ENCODE measurements around the gene DGKZ. TPM values are rescaled to one million over a fixed set of nuclear protein-coding genes. Genes with fewer than 3 reads are reported as not detected.
A peak's percentile ranks its signal among the peaks of the same experiment; 100 is the strongest.
"Not testable (repeated sequence)": the region's sequence is repeated elsewhere in the genome, so short reads cannot be mapped to it uniquely, and the experiment has no call there.

DGKZ gene
- total RNA-seq, 1 donor from 2014 or later: 51.6 TPM

DNA sequence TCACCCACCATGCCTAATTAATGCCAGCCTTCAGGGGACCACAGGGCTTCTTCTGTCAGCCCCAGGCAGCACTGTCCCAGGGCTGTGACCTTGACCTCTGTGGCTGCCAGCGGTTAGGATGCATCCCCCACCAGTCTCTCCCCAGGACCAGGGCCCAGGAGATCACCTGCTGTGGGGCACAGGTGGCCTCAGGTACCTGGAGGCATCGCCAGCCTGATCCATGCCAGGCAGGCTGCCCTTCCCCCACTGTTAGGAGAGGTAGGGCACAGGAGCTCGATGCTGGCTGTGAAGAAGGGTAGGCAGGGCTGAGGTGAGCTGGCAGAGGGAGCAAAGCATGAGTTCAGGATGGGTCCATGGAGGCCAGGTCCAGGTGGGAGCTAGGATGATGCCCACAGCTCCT, 17.5 kb downstream of the DGKZ start:
- no peak for DNase-seq (ENCODE audit: low read depth in 2 of 2)

DNA sequence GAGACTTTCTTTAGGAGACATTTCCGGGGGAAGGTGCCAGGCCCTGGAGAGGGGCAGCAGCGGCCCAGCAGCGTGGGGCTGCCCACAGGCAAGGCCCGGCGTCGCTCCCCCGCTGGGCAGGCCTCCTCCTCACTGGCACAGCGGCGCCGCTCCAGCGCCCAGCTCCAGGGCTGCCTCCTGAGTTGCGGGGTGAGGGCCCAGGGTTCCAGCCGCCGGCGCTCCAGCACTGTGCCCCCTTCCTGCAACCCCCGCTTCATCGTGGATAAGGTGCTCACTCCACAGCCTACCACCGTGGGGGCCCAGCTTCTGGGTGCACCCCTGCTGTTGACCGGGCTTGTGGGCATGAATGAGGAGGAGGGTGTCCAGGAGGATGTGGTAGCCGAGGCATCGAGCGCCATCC, 19.0 kb downstream of the DGKZ start:
- no peak for DNase-seq (ENCODE audit: low read depth in 2 of 2)

DNA sequence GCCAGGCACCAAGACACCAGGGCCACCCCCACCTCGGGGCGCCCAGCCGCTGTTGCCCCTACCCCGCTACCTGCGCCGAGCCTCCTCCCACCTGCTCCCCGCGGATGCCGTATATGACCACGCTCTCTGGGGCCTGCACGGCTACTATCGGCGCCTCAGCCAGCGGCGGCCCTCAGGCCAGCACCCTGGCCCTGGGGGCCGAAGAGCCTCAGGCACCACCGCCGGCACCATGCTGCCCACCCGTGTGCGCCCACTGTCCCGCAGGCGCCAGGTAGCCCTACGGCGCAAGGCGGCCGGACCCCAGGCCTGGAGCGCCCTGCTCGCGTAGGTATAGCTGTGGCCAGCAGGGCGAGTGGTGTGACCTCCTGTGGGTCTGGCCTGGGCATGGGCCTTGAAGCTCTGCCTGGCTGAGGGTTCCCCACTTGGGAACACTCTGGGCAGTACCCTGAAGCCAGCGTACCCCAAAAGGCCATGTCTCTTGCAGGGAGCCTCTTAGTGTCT, 19.4 kb downstream of the DGKZ start:
- no peak for DNase-seq (ENCODE audit: low read depth in 2 of 2)

DNA sequence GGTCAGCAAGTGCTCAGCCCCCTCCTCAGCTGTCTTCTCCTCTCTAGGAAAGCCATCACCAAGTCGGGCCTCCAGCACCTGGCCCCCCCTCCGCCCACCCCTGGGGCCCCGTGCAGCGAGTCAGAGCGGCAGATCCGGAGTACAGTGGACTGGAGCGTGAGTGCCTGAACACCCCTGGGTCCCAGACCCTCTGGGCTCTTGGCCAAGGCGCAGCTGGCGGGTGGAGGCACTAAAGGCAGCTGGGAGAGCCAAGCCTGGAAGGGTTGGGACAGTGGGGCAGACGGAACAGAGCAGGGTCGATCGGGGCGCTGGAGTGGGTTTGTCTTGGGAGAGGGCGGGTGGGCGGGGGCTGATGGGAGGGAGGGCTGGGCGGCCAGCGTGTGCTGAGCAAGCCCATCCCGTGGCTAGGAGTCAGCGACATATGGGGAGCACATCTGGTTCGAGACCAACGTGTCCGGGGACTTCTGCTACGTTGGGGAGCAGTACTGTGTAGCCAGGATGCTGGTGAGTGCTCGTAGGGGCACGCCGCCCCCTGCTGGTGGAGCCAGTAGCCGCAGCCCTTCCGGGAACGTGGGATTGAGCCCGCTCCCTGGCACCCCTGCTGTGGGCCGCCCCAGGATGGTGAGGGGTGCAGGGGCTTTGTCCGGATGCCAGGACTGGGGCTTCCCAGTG, 20.1 kb downstream of the DGKZ start:
- peak in 1 of 2 donors; percentile 62 for DNase-seq (ENCODE audit: low read depth in 2 of 2)

DNA sequence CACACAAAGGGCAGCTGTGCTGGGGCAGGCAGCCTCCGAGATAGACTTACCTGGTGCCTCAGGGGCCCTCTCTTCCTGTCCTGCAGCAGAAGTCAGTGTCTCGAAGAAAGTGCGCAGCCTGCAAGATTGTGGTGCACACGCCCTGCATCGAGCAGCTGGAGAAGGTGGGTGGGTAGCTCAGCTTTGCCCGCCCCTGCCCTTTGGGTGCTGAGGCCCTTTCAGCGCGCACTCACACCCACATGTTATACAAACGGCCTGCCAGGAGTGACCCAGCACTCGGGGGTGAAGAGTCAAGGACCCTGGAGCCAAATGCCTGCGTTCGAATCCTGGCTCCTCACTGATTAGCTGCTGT, 20.6 kb downstream of the DGKZ start:
- DNase-seq (ENCODE audit: low read depth in 2 of 2): no peak

DNA sequence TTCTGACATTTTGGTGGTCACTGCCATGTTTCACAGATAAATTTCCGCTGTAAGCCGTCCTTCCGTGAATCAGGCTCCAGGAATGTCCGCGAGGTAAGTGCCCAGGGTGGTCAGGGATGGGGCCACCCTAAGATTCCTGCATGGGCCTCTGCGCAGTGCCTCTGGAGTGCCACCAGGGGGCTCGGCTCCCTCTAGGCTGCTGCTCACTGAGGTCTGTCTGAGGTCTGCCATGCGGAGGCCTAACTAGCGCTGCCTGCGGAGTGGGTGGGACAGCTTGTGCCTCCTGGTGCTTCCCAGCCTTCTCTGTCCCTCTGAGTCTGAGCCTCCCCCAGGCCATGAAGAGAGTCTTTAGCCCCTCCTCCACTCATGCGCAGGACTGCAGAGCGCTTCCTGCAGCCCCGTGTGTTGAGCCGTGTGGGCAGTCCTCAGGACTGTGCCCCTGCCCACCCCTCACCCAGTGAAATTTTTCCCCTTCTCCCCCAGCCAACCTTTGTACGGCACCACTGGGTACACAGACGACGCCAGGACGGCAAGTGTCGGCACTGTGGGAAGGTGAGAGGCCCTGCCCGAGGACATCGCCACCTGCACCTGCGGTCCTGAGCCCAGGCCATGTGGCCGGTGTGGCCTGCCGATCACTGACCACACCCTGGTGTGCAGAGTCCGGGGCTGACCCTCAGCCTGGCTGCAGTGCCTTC, 22.3 kb downstream of the DGKZ start:
- peak; percentile 35 to 75 for DNase-seq (ENCODE audit: low read depth in 2 of 2)

DNA sequence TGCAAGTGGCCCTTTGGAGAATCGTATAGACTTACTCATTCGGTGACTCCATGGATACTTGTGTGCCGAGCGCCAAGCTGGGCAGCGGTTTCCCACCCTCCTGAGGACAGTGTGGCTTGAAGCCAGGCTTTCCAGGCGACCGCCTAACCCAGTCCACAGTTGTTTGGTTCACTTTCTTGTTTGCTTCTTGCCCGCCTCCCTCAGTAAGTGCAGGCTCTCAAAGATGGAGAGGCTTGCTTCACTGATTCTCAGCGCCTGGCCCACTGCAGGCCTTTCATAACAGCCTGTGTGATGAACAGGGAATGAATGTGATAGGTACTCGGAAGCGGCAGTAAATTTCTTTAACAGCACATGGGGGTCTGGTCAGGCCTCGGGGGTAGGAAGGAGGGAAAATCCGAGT, 23.0 kb downstream of the DGKZ start:
- no peak for DNase-seq (ENCODE audit: low read depth in 2 of 2)

DNA sequence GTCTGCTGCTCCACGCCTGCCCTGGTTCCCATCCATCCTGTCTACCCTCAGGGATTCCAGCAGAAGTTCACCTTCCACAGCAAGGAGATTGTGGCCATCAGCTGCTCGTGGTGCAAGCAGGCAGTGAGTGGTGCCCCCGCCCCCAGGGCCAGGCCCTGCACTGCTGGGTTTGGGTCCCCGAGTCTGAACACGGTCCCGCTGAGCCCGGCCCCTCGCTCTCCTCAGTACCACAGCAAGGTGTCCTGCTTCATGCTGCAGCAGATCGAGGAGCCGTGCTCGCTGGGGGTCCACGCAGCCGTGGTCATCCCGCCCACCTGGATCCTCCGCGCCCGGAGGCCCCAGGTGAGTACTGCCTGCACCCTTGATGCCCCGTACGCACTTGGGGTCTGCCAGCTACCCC, 24.0 kb downstream of the DGKZ start:
- not testable (repeated sequence) for DNase-seq (ENCODE audit: low read depth in 2 of 2)

DNA sequence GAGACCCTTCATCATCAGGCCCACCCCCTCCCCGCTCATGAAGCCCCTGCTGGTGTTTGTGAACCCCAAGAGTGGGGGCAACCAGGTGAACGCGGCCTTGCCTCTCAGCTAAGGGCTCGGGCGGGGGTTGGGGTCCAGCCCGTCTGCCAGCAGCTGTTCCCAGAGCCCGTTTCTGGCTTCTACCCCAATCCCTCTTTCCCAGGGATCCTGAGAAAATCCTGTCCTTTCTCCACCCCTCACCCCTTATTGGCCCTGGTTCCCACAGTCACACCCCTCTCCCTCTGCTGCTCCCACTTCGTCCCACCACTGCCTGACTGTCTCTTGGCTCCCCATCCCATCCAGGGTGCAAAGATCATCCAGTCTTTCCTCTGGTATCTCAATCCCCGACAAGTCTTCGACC, 24.8 kb downstream of the DGKZ start:
- no peak for DNase-seq (ENCODE audit: low read depth in 2 of 2)

DNA sequence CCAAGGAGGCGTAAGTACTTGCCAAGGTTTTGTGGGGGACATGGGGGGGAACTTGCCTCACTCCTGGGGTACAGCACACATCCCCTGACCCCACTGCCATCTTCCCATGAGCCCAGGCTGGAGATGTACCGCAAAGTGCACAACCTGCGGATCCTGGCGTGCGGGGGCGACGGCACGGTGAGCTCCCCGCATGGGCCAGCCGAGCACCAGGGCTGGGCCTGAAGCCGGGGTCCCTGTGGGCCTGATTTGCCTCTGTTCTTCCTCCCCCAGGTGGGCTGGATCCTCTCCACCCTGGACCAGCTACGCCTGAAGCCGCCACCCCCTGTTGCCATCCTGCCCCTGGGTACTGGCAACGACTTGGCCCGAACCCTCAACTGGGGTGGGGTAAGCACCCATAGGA, 25.2 kb downstream of the DGKZ start:
- DNase-seq (ENCODE audit: low read depth in 2 of 2): not testable (repeated sequence)

DNA sequence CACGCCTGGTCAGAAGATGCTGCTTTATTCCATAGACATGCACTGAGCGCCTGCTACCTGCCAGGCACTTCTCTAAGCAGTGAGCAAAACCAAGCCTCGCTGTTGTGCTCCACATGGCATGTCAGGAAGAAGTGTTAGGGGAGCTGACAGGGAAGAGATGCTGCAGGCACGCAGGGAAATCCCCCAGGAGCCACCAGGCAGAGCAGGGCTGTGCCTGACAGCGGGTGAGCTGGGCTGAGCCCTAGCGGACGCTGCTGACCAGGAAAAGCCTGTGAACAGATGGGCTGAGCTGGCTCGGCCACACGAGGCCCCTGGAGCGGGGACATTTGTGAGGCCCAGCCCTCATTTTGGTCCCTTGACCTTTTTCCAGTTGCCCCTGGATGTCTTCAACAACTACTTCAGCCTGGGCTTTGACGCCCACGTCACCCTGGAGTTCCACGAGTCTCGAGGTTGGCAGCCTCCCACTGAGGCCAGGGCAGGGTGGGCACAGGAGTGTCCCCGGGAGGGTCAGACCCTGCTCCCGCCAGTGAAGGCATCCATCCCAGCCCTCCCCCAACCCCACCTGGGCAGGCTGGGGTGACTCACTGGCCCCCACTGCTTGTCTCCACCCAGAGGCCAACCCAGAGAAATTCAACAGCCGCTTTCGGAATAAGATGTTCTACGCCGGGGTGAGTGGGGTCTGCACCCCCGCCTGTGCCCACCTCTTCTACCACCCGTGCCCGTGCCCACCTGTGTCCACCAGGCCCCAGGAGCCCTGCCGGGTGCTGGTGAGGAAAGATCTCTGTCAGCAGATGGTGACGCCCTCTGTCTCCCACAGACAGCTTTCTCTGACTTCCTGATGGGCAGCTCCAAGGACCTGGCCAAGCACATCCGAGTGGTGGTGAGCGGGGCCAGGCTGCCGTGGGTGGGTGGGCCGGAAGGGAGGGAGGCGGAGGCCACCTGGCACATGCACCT, 26.8 kb downstream of the DGKZ start:
- no peak for DNase-seq (ENCODE audit: low read depth in 2 of 2)

DNA sequence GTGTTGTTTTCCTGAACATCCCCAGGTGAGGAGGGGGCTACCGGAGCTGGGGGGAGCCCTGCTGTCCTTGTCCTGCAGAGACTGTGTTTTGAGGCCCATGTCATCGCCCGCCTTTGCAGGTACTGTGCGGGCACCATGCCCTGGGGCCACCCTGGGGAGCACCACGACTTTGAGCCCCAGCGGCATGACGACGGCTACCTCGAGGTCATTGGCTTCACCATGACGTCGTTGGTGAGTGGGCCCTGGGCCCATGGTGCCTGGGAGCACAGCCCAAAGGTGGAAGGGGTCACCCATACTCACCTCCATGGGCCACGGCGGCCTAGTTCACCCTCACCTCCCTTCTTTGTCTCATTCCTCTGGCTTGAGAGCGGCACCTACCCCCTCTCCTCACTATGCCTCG, 27.6 kb downstream of the DGKZ start:
- no peak for DNase-seq (ENCODE audit: low read depth in 2 of 2)

DNA sequence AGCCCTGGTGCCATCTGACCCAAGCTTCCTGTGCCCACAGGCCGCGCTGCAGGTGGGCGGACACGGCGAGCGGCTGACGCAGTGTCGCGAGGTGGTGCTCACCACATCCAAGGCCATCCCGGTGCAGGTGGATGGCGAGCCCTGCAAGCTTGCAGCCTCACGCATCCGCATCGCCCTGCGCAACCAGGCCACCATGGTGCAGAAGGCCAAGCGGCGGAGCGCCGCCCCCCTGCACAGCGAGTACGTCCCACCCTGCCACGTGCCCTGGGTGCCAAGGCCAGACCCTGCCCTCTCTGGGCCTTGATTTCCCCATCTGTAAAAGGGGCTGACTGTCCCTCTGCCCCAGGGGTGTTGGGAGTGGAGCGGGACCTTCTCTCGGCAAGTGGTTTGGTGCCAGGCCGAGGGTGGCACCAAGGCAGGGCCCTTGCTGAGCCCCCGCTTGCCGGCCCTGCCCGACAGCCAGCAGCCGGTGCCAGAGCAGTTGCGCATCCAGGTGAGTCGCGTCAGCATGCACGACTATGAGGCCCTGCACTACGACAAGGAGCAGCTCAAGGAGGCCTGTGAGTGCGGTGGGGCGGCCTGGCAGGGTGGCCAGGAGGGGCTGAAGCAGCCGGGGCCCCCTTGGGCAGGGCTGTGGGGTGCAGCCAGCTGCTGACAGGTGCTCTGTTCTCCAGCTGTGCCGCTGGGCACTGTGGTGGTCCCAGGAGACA, 28.3 kb downstream of the DGKZ start:
- no peak for DNase-seq (ENCODE audit: low read depth in 2 of 2)

DNA sequence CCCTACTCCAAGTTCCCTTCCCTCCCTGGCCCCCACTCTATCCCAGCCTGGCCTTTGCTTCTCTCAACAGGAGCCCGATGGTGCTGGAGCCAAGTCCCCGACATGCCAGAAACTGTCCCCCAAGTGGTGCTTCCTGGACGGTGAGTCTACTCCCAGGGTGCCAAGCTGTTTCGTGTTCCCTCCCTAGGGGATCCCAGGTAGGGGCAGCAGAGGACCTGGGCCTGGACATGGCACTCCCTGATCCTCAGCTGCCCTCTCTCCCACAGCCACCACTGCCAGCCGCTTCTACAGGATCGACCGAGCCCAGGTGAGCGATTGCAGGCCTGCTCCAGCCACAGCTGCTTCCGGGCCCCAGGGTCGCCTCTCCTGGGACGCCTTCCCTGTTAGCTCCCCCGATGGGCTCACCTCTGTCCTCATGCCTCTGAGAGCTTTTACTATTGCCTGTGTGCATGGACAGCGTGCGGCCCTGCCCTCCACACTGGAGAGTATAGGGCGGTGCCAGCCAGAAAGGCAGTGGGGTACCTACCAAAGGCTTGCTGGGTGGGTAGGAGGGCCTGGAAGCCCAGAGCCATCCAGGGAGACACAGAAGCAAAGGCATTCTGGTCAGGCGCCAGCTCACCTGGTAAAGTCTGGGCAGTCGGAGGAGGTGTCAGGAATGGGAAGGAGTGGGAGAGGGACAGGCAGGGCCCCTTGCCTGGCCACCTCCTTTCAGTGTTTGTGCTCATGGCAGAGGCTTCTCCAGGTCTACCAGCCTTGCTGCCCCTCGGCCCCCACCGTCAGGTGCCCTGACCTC, 29.2 kb downstream of the DGKZ start:
- DNase-seq (ENCODE audit: low read depth in 2 of 2): no peak

DNA sequence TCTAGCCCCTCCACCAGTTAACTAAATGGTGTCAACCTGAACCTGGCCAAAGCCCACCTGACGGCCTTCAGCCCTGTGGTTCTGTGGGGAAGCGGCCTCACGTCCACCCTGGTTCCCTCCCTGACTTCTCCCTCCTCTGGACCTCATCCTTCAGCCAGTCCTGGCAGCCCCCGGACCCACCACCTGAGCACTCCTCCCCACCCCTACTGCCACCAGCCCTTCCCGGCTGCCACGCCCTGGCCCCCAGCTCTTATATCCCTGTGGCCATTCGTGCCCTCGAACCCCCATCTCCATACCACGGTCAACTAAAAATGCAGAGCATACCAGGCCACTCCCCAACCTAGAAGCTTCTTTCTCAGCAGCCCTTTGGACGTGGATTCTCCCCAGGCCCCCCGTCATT, 30.0 kb downstream of the DGKZ start:
- DNase-seq (ENCODE audit: low read depth in 2 of 2): no peak

DNA sequence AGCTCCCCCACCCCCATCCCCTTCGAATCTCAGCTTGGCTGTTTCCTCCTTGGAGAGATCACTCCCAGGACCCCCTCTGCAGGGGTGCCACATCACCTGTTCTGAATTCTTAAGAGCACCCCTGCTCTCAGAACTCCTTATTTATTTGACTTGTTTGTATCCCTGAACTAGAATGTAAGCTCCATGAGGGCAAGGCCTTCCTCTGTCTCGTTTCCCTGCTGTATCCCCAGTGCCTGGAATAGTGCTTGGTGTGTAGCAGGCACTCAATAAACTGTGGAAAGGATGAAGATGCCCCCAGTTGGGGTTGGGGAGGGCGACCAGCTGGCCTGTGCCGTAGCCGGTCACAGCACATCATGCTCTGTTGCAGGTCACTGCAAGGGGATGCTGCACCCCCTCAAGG, 30.6 kb downstream of the DGKZ start:
- DNase-seq (ENCODE audit: low read depth in 2 of 2): no peak

DNA sequence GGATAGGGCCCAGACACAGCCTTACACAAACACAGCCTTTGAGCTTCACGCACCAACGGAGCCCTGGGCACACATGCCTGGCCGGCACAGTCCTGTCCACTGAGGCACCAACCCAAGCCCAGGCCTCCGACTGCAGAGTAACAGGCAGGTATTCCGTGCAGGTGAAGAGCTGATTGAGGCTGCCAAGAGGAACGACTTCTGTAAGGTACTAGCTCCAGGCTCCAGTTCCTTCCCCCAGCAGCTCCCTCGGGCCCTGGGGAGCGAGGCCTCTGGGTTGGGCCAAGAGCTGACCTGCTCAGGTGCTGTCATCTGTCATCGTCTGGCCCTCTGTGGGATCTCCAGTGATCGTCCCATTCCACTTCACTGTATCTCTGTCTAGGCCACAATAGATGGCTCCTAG, 31.0 kb downstream of the DGKZ start:
- no peak for DNase-seq (ENCODE audit: low read depth in 2 of 2)

DNA sequence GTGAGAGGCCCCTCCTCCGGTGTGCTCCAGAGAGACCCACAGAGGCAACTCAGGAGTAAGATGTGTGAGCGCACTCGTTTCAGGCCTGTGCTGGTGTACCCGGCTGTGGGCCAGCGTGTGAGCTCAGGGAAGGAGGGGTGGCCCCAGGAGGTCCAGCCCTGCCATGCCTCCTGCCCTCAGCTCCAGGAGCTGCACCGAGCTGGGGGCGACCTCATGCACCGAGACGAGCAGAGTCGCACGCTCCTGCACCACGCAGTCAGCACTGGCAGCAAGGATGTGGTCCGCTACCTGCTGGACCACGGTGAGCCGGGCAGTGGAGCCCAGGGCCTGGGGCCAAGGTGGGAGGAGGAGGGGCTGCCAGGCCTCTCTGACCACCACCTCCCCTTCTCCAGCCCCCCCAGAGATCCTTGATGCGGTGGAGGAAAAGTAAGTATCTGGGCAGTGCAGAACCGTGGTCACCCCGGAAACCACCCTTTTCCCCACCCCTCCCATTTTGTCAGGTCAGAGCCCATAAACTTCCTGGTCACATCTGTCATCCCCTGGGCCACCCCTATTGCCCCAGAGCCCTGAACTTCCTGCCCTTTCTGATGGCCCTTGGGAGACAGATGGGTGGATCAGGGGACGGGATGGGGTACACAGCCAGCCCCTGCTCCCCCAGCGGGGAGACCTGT, 31.7 kb downstream of the DGKZ start:
- DNase-seq (ENCODE audit: low read depth in 2 of 2): no peak

DNA sequence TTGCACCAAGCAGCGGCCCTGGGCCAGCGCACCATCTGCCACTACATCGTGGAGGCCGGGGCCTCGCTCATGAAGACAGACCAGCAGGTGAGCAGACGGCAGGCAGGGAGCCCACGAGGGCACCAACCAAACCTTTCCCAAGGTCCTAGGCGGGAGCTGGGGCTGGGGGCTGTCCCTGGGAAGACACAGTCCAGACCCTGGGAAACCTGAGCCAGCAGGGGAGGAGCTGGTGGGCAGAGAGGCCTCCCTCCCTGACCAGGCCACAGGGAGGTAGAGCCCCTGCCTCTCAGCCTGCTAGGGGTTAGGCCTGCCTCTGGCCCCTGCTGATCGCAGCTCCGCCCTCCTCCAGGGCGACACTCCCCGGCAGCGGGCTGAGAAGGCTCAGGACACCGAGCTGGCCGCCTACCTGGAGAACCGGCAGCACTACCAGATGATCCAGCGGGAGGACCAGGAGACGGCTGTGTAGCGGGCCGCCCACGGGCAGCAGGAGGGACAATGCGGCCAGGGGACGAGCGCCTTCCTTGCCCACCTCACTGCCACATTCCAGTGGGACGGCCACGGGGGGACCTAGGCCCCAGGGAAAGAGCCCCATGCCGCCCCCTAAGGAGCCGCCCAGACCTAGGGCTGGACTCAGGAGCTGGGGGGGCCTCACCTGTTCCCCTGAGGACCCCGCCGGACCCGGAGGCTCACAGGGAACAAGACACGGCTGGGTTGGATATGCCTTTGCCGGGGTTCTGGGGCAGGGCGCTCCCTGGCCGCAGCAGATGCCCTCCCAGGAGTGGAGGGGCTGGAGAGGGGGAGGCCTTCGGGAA, 32.4 kb downstream of the DGKZ start:
- not testable (repeated sequence) for DNase-seq (ENCODE audit: low read depth in 2 of 2)
